Ovary (tissue), 9 donors: ENCODE measurements around the gene THSD4. TPM values are rescaled to one million over a fixed set of nuclear protein-coding genes. Genes with fewer than 3 reads are reported as not detected.

Source experiments
- DNase-seq, 5 donors: peaks; one replicate each; pipeline ENCODE4 v3.0.0-alpha.2; 2019 to 2020
- H3K27ac ChIP-seq, 2 donors: fragments of 200-600 bp; one replicate each; pipeline versions ENCODE4 v1.5.1 to v1.8.0; 2019 to 2022
- H3K27me3 ChIP-seq: fragments of 200-600 bp; one replicate; pipeline ENCODE4 v1.8.0; 2022
- H3K36me3 ChIP-seq: fragments of 200-600 bp; sonication (generic); one replicate; pipeline ENCODE4 v1.5.1; 2019
- H3K4me1 ChIP-seq: one replicate; pipeline ENCODE4 v1.8.1; 2013; ENCODE audit warnings: mild to moderate bottlenecking, moderate library complexity; ENCODE audit not compliant: insufficient read depth
- H3K4me3 ChIP-seq: fragments of 200-600 bp; sonication (generic); one replicate; pipeline ENCODE4 v1.5.1; 2017
- H3K9me3 ChIP-seq, 2 donors: fragments of 200-600 bp in 1 of 2; sonication (generic) in 1 of 2; one replicate each; pipeline versions ENCODE4 v1.5.1 to v1.8.1; 2013 to 2019; ENCODE audit warnings: mild to moderate bottlenecking in 1 of 2, moderate library complexity in 1 of 2
- EP300 ChIP-seq: sonication (generic); formaldehyde crosslinking; IDR thresholded peaks from one replicate; pipeline ENCODE4 v1.6.1; 2017; ENCODE audit warnings: antibody characterized with exemption
- POLR2A ChIP-seq: fragments of 450-650 bp; IDR thresholded peaks from one replicate; pipeline ENCODE4 v1.6.1; 2017; ENCODE audit warnings: antibody characterized with exemption, mild to moderate bottlenecking, moderate library complexity
- WGBS, 3 donors: extraction: QIAGEN DNeasy Blood & Tissue Kit in 1 of 3; methylation state at CpG; one replicate each; pipeline versions ENCODE4 v1.1.5 to v1.1.7; 2013 to 2017; 5-methylcytosine and 5-hydroxymethylcytosine counted together
- intact Hi-C, 4 donors: fragments of 100-400 bp; cut with DNase I; formaldehyde crosslinking; loops; one replicate each; pipeline versions ENCODE4 v1.11.0 to v1.15.1; 2022 to 2023
- polyA plus RNA-seq, 2 donors: library from polyadenylated mRNA; stranded (reverse); fragments of 200-250 nt in 1 of 2; fragments of 350-450 nt in 1 of 2; fragmentation: Illumina TruSeq in 1 of 2; extraction: RNeasy Lipid Tissue Mini Kit (QIAGEN cat#74804) in 1 of 2; gene quantifications; one replicate each; pipeline ENCODE4 v1.2.3, GENCODE V29; 2013 to 2014
- total RNA-seq, 7 donors: library from RNA; depleted of rRNA in 2 of 7; stranded (reverse); fragments of >200 nt in 2 of 7; fragmentation: NEBNext Ultra II Directional in 3 of 7; extraction: Animal tissue kit (Norgen Biotek cat#: 25700) in 3 of 7; gene quantifications; one replicate each; pipeline versions ENCODE4 v1.1.0 to v1.2.4, GENCODE V29; 2016 to 2023
- TF ChIP-seq, protein P1 (sequence below), 3 donors: fragments of 450-650 bp in 2 of 3; fragments of 200-600 bp in 1 of 3; IDR thresholded peaks; one replicate each; pipeline versions ENCODE4 v1.5.1 to v1.8.0; 2016 to 2022; ENCODE audit warnings: antibody characterized with exemption in 3 of 3, mild to moderate bottlenecking in 1 of 3
- donor health status: DM: no; HTN: no; CAD: no; lungs with moderate emphysema.
- donor health status: DM: no; HTN: no; CAD: no.
- donor health status: Bipolar disorder and iron deficiency.
- donor health status: DM: yes; HTN: yes; CAD: no.
- donor health status: DM: no; HTN: no; CAD: no.
- donor health status: DM: yes; HTN: yes; CAD: no.

Gene THSD4
- total and polyA plus RNA-seq, 9 donors, result 3.2 to 53.4 (median 13.5) TPM

DNA sequence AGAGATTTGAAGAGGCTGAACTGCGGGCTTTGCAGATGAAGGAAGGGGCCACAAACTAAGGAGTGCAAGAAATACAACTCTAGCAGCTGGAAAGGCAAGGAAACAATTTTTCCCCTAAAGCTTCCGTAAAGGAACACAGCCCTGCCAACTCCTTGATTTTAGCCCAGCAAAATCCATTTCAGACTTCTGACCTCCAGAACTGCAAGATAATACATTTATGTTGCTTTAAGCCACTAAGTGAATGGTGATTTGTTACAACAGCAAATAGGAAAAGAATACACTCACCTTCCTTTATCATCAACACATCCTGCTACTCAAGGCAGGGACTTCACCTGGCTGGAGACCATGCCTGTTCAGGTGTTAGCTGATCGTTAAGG is 575.8 kb downstream of the THSD4 start:
- intact Hi-C loops, result no loop called here
- Histone ChIP-seq H3K4me3 (no peak overlapping the region), H3K27me3 (no peaks in the 10 kb centered on the region), H3K4me1 (peaks cover 2% of the 10 kb centered on the region), H3K9me3 (no peaks in the 10 kb centered on the region), H3K27ac (no peak overlapping the region), H3K36me3 (no peaks in the 10 kb centered on the region)
- no peak for TF ChIP-seq EP300
- TF ChIP-seq, protein P1, sequence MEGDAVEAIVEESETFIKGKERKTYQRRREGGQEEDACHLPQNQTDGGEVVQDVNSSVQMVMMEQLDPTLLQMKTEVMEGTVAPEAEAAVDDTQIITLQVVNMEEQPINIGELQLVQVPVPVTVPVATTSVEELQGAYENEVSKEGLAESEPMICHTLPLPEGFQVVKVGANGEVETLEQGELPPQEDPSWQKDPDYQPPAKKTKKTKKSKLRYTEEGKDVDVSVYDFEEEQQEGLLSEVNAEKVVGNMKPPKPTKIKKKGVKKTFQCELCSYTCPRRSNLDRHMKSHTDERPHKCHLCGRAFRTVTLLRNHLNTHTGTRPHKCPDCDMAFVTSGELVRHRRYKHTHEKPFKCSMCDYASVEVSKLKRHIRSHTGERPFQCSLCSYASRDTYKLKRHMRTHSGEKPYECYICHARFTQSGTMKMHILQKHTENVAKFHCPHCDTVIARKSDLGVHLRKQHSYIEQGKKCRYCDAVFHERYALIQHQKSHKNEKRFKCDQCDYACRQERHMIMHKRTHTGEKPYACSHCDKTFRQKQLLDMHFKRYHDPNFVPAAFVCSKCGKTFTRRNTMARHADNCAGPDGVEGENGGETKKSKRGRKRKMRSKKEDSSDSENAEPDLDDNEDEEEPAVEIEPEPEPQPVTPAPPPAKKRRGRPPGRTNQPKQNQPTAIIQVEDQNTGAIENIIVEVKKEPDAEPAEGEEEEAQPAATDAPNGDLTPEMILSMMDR (IDR thresholded peaks at IDR 0.05), result no peak
- no peak for TF ChIP-seq POLR2A
- WGBS, 3 donors, result 73 to 80% (median 79%) methylated on average over 3 of the region's 3 CpGs
- no peak for DNase-seq

DNA sequence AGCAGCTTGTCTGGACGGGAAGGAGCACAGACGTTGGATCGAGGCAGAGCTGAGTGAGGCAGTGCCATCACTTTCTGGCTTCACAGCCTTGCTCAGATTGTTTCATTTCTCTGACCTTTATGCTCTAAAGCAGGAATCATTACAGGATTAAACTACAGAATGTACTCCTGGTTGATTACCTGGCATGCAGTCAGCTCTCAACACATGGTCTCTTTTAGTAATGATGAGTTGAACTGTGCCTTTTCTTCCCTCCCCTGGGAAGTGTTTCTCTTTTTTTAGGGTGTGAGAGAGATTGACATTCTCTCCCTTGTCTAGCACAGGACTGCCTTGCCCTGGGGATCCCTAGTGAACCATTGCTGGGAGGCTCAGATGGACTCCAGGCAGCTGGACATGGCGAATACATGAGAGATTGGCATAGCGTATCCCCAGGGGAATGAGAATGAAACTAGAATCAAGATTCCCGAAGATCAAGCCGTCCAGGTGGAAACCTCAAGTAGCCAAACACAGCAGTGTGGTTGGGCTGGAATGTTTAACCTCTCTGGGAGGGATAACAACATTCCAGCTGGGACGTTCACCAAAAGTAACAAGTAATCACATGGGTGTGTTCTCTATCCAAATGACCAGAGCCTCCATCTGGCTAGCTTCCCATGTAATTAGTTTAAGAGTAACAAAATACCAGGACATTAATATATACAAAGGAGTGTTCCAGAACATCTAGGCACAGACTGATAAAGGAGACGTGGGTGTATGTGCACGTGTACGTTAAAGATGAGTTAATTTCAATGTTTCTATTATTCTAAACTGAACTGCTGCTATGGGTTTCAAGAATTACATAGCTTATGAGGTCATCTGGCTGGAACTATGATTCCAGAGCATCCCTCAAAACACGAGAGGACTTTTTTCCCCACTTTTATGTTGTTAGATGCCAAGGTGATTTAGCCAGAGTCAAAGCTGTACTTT is 576.5 kb downstream of the THSD4 start:
- intact Hi-C loops, result no loop called here
- DNase-seq, result no peak
- WGBS, 3 donors, result 12 to 19% (median 13%) methylated on average over 12 of the region's 12 CpGs
- H3K9me3 ChIP-seq, result no peaks in the 10 kb centered on the region
- no peaks in the 10 kb centered on the region for H3K27me3 ChIP-seq
- no peak overlapping the region for H3K4me3 ChIP-seq
- no peak overlapping the region for H3K27ac ChIP-seq
- no peaks in the 10 kb centered on the region for H3K36me3 ChIP-seq
- peaks cover 2% of the 10 kb centered on the region for H3K4me1 ChIP-seq
- TF ChIP-seq EP300, result no peak
- TF ChIP-seq POLR2A, result no peak
- TF ChIP-seq, protein P1 (IDR thresholded peaks at IDR 0.05), result no peak

DNA sequence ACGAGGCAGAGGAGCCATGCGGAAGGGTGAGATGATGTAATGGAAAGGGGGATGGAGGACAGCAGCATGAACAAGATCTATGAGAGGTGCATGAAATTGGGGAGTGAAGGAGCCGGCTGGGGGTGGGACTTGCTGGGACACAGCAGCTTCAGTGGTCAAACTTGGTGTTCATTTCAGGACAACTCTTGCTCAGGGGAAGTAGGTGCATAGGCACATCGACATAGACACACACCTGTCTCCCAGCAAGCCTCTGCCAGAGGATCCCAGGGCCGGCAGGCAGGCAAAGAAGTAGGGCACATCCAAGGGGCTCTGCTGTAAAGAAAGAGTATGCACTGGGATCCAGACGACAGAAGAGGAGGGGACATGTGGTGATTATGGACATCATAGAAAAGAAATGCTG is 582.0 kb downstream of the THSD4 start:
- no peaks in the 10 kb centered on the region for H3K27me3 ChIP-seq
- no peak for TF ChIP-seq POLR2A
- no peak for TF ChIP-seq EP300
- TF ChIP-seq, protein P1 (IDR thresholded peaks at IDR 0.05), result no peak
- no peaks in the 10 kb centered on the region for H3K36me3 ChIP-seq
- 79 to 86% (median 79%) methylated on average over 6 of the region's 6 CpGs for WGBS, 3 donors
- intact Hi-C loops, result no loop called here
- no peaks in the 10 kb centered on the region for H3K4me1 ChIP-seq
- no peaks in the 10 kb centered on the region for H3K9me3 ChIP-seq
- H3K4me3 ChIP-seq, result no peak overlapping the region
- no peak for DNase-seq
- no peak overlapping the region for H3K27ac ChIP-seq

DNA sequence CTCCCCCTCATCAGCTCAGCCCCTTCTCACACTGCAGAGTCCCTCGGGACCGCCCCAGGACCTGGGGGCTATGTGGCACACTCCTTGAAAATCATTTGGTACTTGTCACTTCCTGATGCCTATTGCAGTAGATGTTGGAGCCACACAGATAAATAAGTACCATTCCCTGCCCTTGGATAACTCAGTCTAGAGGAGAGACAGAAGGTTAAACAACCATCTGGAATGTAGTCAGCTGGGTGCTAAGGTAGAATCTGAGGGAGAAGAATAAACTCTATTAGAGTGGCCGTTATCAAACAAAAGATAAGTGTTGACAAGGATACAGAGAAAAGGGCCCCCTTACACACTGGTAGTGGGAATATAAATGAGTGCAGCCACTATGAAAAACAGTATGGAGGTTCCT is 582.8 kb downstream of the THSD4 start:
- 62 to 66% (median 64%) methylated on average over 3 of the region's 3 CpGs for WGBS, 3 donors
- no peaks in the 10 kb centered on the region for H3K4me1 ChIP-seq
- H3K9me3 ChIP-seq, result no peaks in the 10 kb centered on the region
- no peak overlapping the region for H3K27ac ChIP-seq
- intact Hi-C loops, result no loop called here
- no peak for DNase-seq
- H3K27me3 ChIP-seq, result no peaks in the 10 kb centered on the region
- no peaks in the 10 kb centered on the region for H3K36me3 ChIP-seq
- H3K4me3 ChIP-seq, result no peak overlapping the region
- TF ChIP-seq EP300 (no peak), POLR2A (no peak)
- TF ChIP-seq, protein P1 (IDR thresholded peaks at IDR 0.05), result no peak
